Lower lobe of right lung (tissue), 2 donors: ENCODE measurements around the gene BATF. TPM values are rescaled to one million over a fixed set of nuclear protein-coding genes. Genes with fewer than 3 reads are reported as not detected.

Source experiments
- ATAC-seq, 2 donors: fragments of 200-7000 bp; cut with Tn5 transposase; one replicate each; pipeline ENCODE4 v1.9.1; 2020 to 2022; ENCODE audit warnings: mild to moderate bottlenecking in 2 of 2, moderate library complexity in 2 of 2
- DNase-seq: peaks from one replicate; pipeline ENCODE4 v3.0.0-alpha.2; 2020
- H3K27ac ChIP-seq: fragments of 200-600 bp; one replicate; pipeline ENCODE4 v1.8.0; 2022
- H3K27me3 ChIP-seq: fragments of 200-600 bp; one replicate; pipeline ENCODE4 v1.8.0; 2022; ENCODE audit warnings: low read depth
- H3K36me3 ChIP-seq: fragments of 200-600 bp; one replicate; pipeline ENCODE4 v1.8.0; 2022; ENCODE audit warnings: mild to moderate bottlenecking
- H3K4me1 ChIP-seq: fragments of 200-600 bp; one replicate; pipeline ENCODE4 v1.8.0; 2022
- H3K4me3 ChIP-seq: fragments of 200-600 bp; one replicate; pipeline ENCODE4 v1.8.0; 2022; ENCODE audit warnings: mild to moderate bottlenecking
- H3K9me3 ChIP-seq: fragments of 200-600 bp; one replicate; pipeline ENCODE4 v1.8.0; 2022
- intact Hi-C: fragments of 100-400 bp; cut with DNase I; formaldehyde crosslinking; loops from one replicate; pipeline ENCODE4 v1.11.0; 2022
- total RNA-seq: library from RNA; stranded (reverse); fragmentation: NEBNext Ultra II Directional; extraction: Animal tissue kit (Norgen Biotek cat#: 25700); gene quantifications from one replicate; pipeline ENCODE4 v1.2.1, GENCODE V29; 2021
- TF ChIP-seq, protein P1 (sequence below): fragments of 200-600 bp; IDR thresholded peaks from one replicate; pipeline ENCODE4 v1.8.0; 2022; ENCODE audit warnings: antibody characterized with exemption, mild to moderate bottlenecking
- donor health status: DM: no; HTN: yes; CAD: no; lungs with severe emphysema.

Gene BATF
- total RNA-seq, 1 donor from 2014 or later, result 6.7 TPM

DNA sequence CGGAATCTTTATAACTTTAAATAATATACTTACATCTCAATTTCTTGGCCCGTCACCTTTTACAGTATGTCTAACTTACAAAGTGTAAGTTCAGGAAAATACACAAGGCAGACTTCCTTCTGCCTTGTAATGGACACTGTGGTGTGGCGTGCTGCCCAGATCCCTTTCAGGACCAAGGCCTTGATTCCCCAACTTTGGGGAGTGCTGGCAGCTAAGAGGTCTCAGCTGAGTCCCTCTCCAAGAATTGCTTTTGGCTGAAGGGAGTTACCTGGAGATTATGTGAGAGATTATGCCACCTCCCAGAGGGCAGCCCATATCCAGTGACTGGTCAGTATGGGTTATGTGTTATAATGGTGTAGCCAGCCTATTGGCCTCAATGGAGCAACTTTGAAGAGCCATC lies 21.2 kb upstream of the BATF start:
- H3K9me3 ChIP-seq, result no peaks in the 10 kb centered on the region
- H3K27me3 ChIP-seq, result no peaks in the 10 kb centered on the region
- no peaks in the 10 kb centered on the region for H3K36me3 ChIP-seq
- ATAC-seq (no peak), DNase-seq (no peak)
- no peaks in the 10 kb centered on the region for H3K4me1 ChIP-seq
- no peak overlapping the region for H3K27ac ChIP-seq
- H3K4me3 ChIP-seq, result no peak overlapping the region
- TF ChIP-seq, protein P1, sequence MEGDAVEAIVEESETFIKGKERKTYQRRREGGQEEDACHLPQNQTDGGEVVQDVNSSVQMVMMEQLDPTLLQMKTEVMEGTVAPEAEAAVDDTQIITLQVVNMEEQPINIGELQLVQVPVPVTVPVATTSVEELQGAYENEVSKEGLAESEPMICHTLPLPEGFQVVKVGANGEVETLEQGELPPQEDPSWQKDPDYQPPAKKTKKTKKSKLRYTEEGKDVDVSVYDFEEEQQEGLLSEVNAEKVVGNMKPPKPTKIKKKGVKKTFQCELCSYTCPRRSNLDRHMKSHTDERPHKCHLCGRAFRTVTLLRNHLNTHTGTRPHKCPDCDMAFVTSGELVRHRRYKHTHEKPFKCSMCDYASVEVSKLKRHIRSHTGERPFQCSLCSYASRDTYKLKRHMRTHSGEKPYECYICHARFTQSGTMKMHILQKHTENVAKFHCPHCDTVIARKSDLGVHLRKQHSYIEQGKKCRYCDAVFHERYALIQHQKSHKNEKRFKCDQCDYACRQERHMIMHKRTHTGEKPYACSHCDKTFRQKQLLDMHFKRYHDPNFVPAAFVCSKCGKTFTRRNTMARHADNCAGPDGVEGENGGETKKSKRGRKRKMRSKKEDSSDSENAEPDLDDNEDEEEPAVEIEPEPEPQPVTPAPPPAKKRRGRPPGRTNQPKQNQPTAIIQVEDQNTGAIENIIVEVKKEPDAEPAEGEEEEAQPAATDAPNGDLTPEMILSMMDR, result no peak
- intact Hi-C loops, result no loop called here

DNA sequence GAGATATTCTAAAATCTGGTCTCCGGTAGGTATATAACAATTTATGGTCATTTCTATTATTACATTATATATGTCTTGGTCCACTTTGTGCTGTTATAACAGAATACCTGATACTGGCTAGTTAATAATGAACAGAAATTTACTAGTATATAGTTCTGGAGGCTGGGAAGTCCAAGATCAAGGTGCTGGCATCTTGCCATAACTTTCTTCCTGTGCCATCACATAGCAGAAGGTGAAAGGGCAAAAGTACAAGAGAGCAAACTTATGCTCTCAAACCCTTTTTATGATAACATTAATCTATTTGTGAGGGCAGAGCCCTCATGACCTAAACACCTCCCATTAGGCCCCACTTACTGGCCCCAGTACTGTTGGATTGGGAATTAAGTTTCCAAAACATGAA lies 17.9 kb upstream of the BATF start:
- peaks cover 7% of the 10 kb centered on the region for H3K9me3 ChIP-seq
- no peak overlapping the region for H3K27ac ChIP-seq
- no peaks in the 10 kb centered on the region for H3K4me1 ChIP-seq
- ATAC-seq, result no peak
- TF ChIP-seq, protein P1, result no peak
- intact Hi-C loops, result no loop called here
- no peaks in the 10 kb centered on the region for H3K36me3 ChIP-seq
- no peak for DNase-seq
- no peaks in the 10 kb centered on the region for H3K27me3 ChIP-seq
- H3K4me3 ChIP-seq, result no peak overlapping the region

DNA sequence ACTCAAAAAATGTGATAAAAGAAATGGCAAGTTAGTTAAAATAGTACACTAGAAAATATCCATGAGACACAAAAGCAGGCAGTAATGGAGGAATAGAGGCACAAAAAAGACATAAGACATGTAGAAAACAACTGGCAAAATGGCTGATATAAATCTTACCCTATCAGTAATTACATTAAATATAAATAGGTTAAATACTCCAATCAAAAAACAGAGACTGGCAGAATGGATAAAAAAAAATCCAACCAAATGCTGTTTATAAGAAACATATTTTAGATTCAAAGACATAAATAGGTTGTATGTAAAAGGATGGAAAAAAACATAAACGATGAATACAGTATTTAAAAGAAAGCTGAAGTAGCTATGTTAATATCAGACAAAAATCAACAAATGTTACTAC lies 15.3 kb upstream of the BATF start:
- intact Hi-C loops, result no loop called here
- ATAC-seq (no peak), DNase-seq (no peak)
- TF ChIP-seq, protein P1, result no peak
- Histone ChIP-seq H3K27me3 (no peaks in the 10 kb centered on the region), H3K4me3 (no peak overlapping the region), H3K4me1 (no peaks in the 10 kb centered on the region), H3K27ac (no peak overlapping the region), H3K9me3 (peaks cover 20% of the 10 kb centered on the region), H3K36me3 (no peaks in the 10 kb centered on the region)

DNA sequence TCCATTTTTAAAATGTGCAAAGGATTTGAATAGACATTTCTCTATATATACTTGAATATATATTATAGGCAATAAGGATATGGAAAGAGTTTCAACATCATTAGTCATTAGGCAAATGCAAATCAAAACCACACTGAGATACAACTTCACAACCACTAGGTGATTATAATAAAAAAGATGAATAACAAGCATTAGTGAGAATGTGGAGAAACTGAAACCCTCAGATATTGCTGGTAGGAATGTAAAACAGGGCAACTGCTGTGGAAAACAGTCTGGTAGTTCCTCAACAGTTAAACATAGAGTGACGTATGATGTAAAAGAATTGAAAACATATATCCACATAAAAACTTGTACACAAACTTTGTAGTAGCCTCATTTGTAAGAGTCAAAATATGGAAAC lies 11.7 kb upstream of the BATF start:
- DNase-seq (no peak), ATAC-seq (no peak)
- no peak overlapping the region for H3K4me3 ChIP-seq
- H3K9me3 ChIP-seq, result peaks cover 21% of the 10 kb centered on the region
- TF ChIP-seq, protein P1, result no peak
- H3K4me1 ChIP-seq, result peaks cover 10% of the 10 kb centered on the region
- intact Hi-C loops, result no loop called here
- no peaks in the 10 kb centered on the region for H3K36me3 ChIP-seq
- H3K27me3 ChIP-seq, result no peaks in the 10 kb centered on the region
- H3K27ac ChIP-seq, result no peak overlapping the region

DNA sequence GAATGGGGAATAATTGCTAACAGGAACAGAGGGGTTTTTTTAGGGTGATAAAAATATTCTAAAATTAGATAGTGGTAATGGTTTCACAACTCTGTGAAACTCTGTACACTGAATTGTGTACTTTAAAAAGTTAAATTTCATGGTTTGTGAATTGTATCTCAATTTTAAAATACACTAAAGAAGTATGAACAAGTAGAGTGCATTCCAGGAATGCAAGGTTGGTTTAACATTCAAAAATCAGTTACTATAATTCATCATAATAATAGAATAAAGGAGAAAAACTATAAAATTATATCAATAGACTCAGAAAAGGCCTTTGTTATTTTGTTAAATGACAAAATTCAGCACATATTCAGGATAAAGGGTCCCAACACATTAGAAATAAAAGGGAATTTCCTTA lies 11.1 kb upstream of the BATF start:
- intact Hi-C loops, result no loop called here

More for the DNA sequence above, 11.1 kb upstream of the BATF start:
- no peak overlapping the region for H3K4me3 ChIP-seq
- H3K9me3 ChIP-seq, result peaks cover 21% of the 10 kb centered on the region
- H3K27ac ChIP-seq, result no peak overlapping the region
- no peak for DNase-seq
- no peak for ATAC-seq
- H3K36me3 ChIP-seq, result no peaks in the 10 kb centered on the region
- peaks cover 16% of the 10 kb centered on the region for H3K4me1 ChIP-seq
- TF ChIP-seq, protein P1, result no peak
- no peaks in the 10 kb centered on the region for H3K27me3 ChIP-seq
